MCF 10A (cell line): ENCODE data around the gene RPTOR. TPM values are rescaled to one million over a fixed set of nuclear protein-coding genes. Genes with fewer than 3 reads are reported as not detected.

ENCODE experiments used
- BruUV-seq: library from RNA; stranded (reverse); fragments of 400-500 nt; replicated peaks from 2 replicates; lab custom pipeline; 2021; lab: Mats Ljungman, UMichigan
- CTCF ChIA-PET: fragments of 300-600 bp; sonication (Branson Sonifier 250); formaldehyde crosslinking; extraction: SDS; loops from one replicate; lab custom pipeline; 2021; ENCODE audit warnings: antibody characterized with exemption, inconsistent platforms; lab: Yijun Ruan, JAX
- POLR2A ChIA-PET: fragments of 300-600, 350-650 bp; sonication (Branson Sonifier 250); formaldehyde crosslinking; extraction: SDS; loops from one replicate; lab custom pipeline; 2020; ENCODE audit warnings: antibody characterized with exemption, inconsistent platforms; lab: Yijun Ruan, JAX
- DNase-seq: peaks from one replicate; pipeline ENCODE4 v3.0.0-alpha.2; 2018; ENCODE audit not compliant: unreplicated experiment
- H3K27ac Mint-ChIP-seq: one replicate; pipeline ENCODE4 v1.8.0; 2022; ENCODE audit warnings: mild to moderate bottlenecking, low read depth, mixed read lengths; ENCODE audit not compliant: unreplicated experiment
- H3K27me3 Mint-ChIP-seq: one replicate; pipeline ENCODE4 v1.8.0; 2022; ENCODE audit warnings: mixed read lengths; ENCODE audit not compliant: insufficient read depth, unreplicated experiment
- H3K36me3 Mint-ChIP-seq: one replicate; pipeline ENCODE4 v1.8.0; 2022; ENCODE audit warnings: mild to moderate bottlenecking, moderate library complexity, mixed read lengths; ENCODE audit not compliant: insufficient read depth, unreplicated experiment
- H3K4me1 Mint-ChIP-seq: one replicate; pipeline ENCODE4 v1.8.0; 2022; ENCODE audit warnings: mixed read lengths; ENCODE audit not compliant: insufficient read depth, unreplicated experiment
- H3K4me3 Mint-ChIP-seq: one replicate; pipeline ENCODE4 v1.8.0; 2022; ENCODE audit warnings: mild to moderate bottlenecking, moderate library complexity, mixed read lengths; ENCODE audit not compliant: unreplicated experiment
- H3K9me3 Mint-ChIP-seq: one replicate; pipeline ENCODE4 v1.8.0; 2022; ENCODE audit warnings: mixed read lengths; ENCODE audit not compliant: unreplicated experiment
- intact Hi-C: fragments of 100-400 bp; cut with micrococcal nuclease; formaldehyde crosslinking; loops from 2 replicates; pipeline ENCODE4 v1.14.1; 2022
- total RNA-seq: library from RNA; stranded (reverse); gene quantifications from 2 replicates; pipeline ENCODE4 v1.2.3, GENCODE V29; 2022
- TF ChIP-seq, protein P1 (sequence below): fragments of 200-600 bp; IDR thresholded peaks from one replicate; pipeline ENCODE4 v1.8.0; 2022; ENCODE audit warnings: antibody characterized with exemption, mild to moderate bottlenecking; ENCODE audit not compliant: unreplicated experiment

The RPTOR gene
- total RNA-seq, 1 experiment from 2014 or later, result 41.3 TPM

DNA sequence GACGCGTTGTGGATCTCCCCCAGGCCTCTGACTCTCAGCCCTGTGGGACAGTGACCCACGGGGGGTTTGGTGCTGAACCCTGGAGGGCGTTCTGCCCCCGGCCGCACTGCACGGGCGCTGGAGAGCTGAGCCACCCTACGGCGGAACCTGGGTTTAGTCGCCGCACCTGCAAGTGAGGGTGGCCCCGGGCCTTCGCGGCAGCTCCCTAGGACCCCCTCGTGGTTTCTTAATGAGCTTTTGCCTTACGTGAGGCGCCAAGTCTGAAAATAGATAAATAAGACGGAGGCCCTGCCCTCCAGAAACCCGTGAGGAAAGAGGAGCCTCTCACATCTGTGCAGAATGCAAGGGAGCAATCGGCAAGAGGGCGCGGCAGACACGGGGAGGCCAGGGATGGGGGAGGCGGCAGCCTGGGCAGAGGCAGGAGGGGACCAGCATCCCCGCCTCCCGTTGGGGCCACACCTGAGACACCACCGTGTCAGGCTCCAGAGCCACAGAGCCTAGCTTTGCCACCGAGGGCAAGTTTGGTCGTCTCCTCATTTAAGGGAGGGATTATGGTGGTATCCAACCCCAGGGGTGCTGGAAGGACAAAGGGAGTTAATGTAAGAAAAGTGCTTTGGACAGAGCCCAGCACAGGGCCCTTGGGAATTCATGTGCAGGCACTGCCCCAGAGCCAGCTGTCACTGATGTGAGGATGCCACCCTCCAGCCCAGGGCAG is 293.8 kb downstream of the RPTOR start:
- no TSS peak for BruUV-seq
- DNase-seq, result no peak
- Mint-ChIP-seq H3K36me3 (peaks cover 15% of the 10 kb centered on the region), H3K4me3 (no peak overlapping the region), H3K27ac (no peak overlapping the region), H3K9me3 (no peaks in the 10 kb centered on the region), H3K27me3 (no peaks in the 10 kb centered on the region), H3K4me1 (no peaks in the 10 kb centered on the region)
- ChIA-PET POLR2A (interaction anchor here (0.6 kb wide), 1 partner anchor 244 kb away, joined by 3 read pairs; no protein-coding TSS in a partner anchor), CTCF (interaction anchor here (0.7 kb wide), 1 partner anchor 24 kb away, joined by 4 read pairs; no protein-coding TSS in a partner anchor)
- TF ChIP-seq, protein P1, sequence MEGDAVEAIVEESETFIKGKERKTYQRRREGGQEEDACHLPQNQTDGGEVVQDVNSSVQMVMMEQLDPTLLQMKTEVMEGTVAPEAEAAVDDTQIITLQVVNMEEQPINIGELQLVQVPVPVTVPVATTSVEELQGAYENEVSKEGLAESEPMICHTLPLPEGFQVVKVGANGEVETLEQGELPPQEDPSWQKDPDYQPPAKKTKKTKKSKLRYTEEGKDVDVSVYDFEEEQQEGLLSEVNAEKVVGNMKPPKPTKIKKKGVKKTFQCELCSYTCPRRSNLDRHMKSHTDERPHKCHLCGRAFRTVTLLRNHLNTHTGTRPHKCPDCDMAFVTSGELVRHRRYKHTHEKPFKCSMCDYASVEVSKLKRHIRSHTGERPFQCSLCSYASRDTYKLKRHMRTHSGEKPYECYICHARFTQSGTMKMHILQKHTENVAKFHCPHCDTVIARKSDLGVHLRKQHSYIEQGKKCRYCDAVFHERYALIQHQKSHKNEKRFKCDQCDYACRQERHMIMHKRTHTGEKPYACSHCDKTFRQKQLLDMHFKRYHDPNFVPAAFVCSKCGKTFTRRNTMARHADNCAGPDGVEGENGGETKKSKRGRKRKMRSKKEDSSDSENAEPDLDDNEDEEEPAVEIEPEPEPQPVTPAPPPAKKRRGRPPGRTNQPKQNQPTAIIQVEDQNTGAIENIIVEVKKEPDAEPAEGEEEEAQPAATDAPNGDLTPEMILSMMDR, result no peak
- intact Hi-C loops, result loop anchor here (10.0 kb wide), 2 partner anchors 114 to 364 kb away; partner anchors contain the start of gene NPTX1

DNA sequence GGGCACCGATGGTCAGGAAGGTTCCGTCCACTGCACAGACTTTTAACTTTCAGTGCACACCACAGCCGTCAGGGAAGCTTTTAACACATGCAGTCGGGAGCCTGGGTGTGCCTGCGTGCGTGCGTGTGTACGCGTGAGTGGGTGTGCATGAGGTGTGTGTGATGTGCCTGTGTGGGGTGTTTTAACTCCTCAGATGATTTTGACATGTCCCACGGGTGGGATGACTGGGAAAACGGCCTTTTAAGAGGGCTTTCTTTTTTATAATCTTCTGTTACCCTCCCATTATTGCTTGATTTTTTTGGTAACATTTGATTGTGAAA is 294.3 kb downstream of the RPTOR start:
- intact Hi-C loops, result loop anchor here (10.0 kb wide), 2 partner anchors 114 to 364 kb away; partner anchors contain the start of gene NPTX1
- no TSS peak for BruUV-seq
- Mint-ChIP-seq H3K27ac (no peak overlapping the region), H3K4me3 (no peak overlapping the region), H3K36me3 (peaks cover 15% of the 10 kb centered on the region), H3K9me3 (no peaks in the 10 kb centered on the region), H3K27me3 (no peaks in the 10 kb centered on the region), H3K4me1 (no peaks in the 10 kb centered on the region)
- POLR2A ChIA-PET, result no interaction called here
- DNase-seq, result no peak
- CTCF ChIA-PET, result interaction anchor here (0.7 kb wide), 1 partner anchor 23 kb away, joined by 4 read pairs; no protein-coding TSS in a partner anchor
- TF ChIP-seq, protein P1, result no peak

DNA sequence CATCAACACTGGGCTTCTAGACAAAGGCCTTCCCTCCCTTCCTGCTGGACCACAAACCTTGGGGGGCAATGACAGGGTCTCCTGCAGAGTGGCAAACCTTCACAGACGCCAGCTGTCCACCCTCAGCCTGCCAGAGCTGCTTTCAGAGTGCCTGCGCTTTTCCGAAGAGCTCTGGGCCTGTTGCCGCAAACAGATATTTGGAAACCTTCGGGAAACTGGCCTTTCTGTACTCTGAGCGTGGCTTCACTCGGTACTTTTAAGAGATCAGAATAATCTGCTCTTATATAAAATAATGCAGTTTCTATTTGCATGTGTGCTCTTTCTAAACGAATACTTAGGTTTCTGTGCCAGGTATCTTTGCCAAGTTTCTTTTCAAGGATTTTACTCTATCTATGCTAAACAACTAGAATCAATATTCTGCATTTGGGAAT is 294.9 kb downstream of the RPTOR start:
- intact Hi-C loops, result loop anchor here (10.0 kb wide), 2 partner anchors 115 to 365 kb away; partner anchors contain the start of gene NPTX1
- no TSS peak for BruUV-seq
- CTCF ChIA-PET, result no interaction called here
- Mint-ChIP-seq H3K36me3 (peaks cover 15% of the 10 kb centered on the region), H3K4me1 (no peaks in the 10 kb centered on the region), H3K4me3 (no peak overlapping the region), H3K27ac (no peak overlapping the region), H3K27me3 (no peaks in the 10 kb centered on the region), H3K9me3 (no peaks in the 10 kb centered on the region)
- POLR2A ChIA-PET, result interaction anchor here (0.6 kb wide), 1 partner anchor 58 kb away, joined by 3 read pairs; no protein-coding TSS in a partner anchor
- TF ChIP-seq, protein P1, result no peak
- DNase-seq, result no peak

DNA sequence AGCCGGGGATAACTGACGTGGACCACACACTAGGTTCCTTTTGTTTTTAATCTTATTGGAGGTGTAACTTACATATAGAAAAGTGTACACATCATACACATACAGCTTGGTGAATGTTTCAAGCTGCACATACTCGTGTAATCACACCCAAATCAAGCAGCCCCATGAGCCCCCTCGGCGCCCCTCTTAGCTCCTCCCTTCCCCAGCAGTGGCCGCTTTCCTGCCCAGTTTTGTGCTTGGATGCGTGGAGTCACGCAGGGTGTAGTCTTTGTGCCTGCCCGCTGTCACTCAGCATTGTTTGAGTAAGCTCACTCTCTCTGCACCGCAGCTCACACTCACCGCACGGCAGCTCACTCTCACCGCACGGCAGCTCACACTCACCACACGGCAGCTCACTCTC is 295.3 kb downstream of the RPTOR start:
- BruUV-seq, result no TSS peak
- Mint-ChIP-seq H3K27me3 (no peaks in the 10 kb centered on the region), H3K9me3 (no peaks in the 10 kb centered on the region), H3K4me1 (no peaks in the 10 kb centered on the region), H3K27ac (no peak overlapping the region), H3K4me3 (no peak overlapping the region), H3K36me3 (peaks cover 15% of the 10 kb centered on the region)
- POLR2A ChIA-PET, result interaction anchor here (0.6 kb wide), 1 partner anchor 59 kb away, joined by 3 read pairs; no protein-coding TSS in a partner anchor
- CTCF ChIA-PET, result no interaction called here
- DNase-seq, result no peak
- intact Hi-C loops, result loop anchor here (10.0 kb wide), 2 partner anchors 115 to 365 kb away; partner anchors contain the start of gene NPTX1
- TF ChIP-seq, protein P1, result no peak
